GM21786 (cell line): ENCODE results near the gene GDPGP1.
A peak's percentile ranks its signal among the peaks of the same experiment; 100 is the strongest.

Experiments used
- ATAC-seq: cut with Tn5 transposase; IDR thresholded peaks from one replicate; pipeline ENCODE4 v1.9.1; 2021; ENCODE audit not compliant: unreplicated experiment

Gene GDPGP1

GRCh38 chr15:90203473-90203872, 30.5 kb upstream of the GDPGP1 start:
- no peak for ATAC-seq

GRCh38 chr15:90203922-90204321, 30.1 kb upstream of the GDPGP1 start:
- no peak for ATAC-seq

- no peak for ATAC-seq
Measured at GRCh38 chr15:90205050-90205848, 28.8 kb upstream of the GDPGP1 start.

GRCh38 chr15:90205886-90206285, 28.1 kb upstream of the GDPGP1 start:
- no peak for ATAC-seq

- no peak for ATAC-seq
Measured at GRCh38 chr15:90207252-90207651, 26.8 kb upstream of the GDPGP1 start.

- ATAC-seq: no peak
Measured at GRCh38 chr15:90208356-90208755, 25.7 kb upstream of the GDPGP1 start.

- no peak for ATAC-seq
Measured at GRCh38 chr15:90209591-90209990, 24.4 kb upstream of the GDPGP1 start.

GRCh38 chr15:90210593-90210992, 23.4 kb upstream of the GDPGP1 start:
- no peak for ATAC-seq

GRCh38 chr15:90211009-90211408, 23.0 kb upstream of the GDPGP1 start:
- ATAC-seq: no peak

- ATAC-seq: no peak
Measured at GRCh38 chr15:90211440-90212143, 22.4 kb upstream of the GDPGP1 start.

GRCh38 chr15:90212221-90213098, 21.5 kb upstream of the GDPGP1 start:
- no peak for ATAC-seq

- ATAC-seq: no peak
Measured at GRCh38 chr15:90213122-90213817, 20.7 kb upstream of the GDPGP1 start.

- ATAC-seq: no peak
Measured at GRCh38 chr15:90213818-90214204, 20.2 kb upstream of the GDPGP1 start.

- no peak for ATAC-seq
Measured at GRCh38 chr15:90214553-90215196, 19.3 kb upstream of the GDPGP1 start.

GRCh38 chr15:90217671-90218394, 16.2 kb upstream of the GDPGP1 start:
- ATAC-seq: no peak

- peak; percentile 55 for ATAC-seq
Measured at GRCh38 chr15:90219421-90220141, 14.4 kb upstream of the GDPGP1 start.

- ATAC-seq: no peak
Measured at GRCh38 chr15:90221246-90221900, 12.6 kb upstream of the GDPGP1 start.

- ATAC-seq: no peak
Measured at GRCh38 chr15:90222547-90222946, 11.5 kb upstream of the GDPGP1 start.
